HG03280 (cell line): ENCODE data around the gene C11orf98.

Source experiments
- ATAC-seq: cut with Tn5 transposase; IDR thresholded peaks from one replicate; pipeline ENCODE4 v1.9.1; 2021; ENCODE audit warnings: mild to moderate bottlenecking, moderate library complexity; ENCODE audit not compliant: unreplicated experiment

Gene C11orf98

DNA sequence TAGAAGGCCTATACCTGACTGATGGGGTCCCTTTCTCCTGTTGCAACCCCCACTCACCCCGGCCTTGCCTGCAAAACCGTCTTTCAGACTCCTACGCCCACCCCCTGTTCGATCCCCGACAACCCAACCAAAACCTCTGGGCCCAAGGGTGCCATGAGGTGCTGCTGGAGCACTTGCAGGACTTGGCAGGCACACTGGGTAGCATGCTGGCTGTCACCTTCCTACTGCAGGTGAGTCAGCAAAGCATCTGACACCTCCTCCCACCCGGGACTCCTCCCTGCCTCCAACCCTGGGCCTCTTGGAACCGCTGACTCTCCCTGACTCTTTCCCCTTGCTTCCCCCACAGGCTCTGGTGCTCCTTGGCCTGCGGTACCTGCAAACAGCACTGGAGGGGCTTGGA, 50.7 kb downstream of the C11orf98 start:
- ATAC-seq = no peak

- ATAC-seq = no peak
These were observed 51.7 kb downstream of the C11orf98 start for GRCh38 chr11:62613291-62613778.
